GM21825 (cell line): ENCODE data around the gene CXXC5.
"Not testable (repeated sequence)": the region's sequence is repeated elsewhere in the genome, so short reads cannot be mapped to it uniquely, and the experiment has no call there.

Experiments
- ATAC-seq: cut with Tn5 transposase; IDR thresholded peaks from one replicate; pipeline ENCODE4 v1.9.1; 2021; ENCODE audit warnings: mild to moderate bottlenecking, moderate library complexity; ENCODE audit not compliant: unreplicated experiment

CXXC5 gene

GRCh38 chr5:139708877-139709581, 60.9 kb downstream of the CXXC5 start:
- ATAC-seq, result no peak

DNA sequence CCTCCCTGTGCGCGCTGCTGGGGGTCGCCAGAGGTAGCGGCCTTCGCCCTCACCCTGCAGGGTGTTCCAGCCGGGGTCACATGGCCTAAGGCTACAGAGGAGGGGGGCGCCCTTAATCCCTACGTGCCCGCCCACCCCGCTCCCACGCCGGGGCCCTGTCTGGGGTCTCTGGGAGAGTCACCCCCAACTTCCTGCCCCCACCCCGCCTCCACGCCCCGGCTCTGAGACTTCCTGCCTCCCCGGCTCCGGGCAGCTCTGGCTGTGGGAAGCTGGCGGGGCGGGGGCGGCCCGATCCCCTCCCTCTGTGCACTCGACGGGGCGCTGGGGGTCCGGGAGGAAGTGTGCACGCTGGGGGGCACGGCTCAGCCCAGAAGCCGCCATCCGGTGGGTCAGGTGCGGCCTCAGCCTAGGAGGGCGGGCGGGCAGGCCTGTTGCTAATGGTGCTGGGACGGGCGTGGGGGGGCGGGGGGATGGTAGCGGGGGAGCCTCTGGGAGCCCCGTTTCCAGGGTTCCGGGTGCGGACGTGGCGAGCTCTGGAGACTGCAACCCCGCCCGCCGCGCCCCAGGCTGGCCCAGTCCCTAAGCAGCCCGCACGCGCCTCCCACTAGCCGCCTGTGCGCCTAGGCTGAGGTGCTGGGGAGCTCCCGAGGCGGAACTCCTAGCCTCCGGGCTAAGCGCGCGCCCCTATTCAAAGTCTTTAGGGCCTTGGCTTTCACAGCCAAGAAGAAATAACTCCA, 61.6 kb downstream of the CXXC5 start:
- no peak for ATAC-seq

- ATAC-seq, result no peak
Measured at GRCh38 chr5:139710319-139711066, 62.3 kb downstream of the CXXC5 start.

GRCh38 chr5:139711067-139711905, 63.1 kb downstream of the CXXC5 start:
- ATAC-seq, result no peak

DNA sequence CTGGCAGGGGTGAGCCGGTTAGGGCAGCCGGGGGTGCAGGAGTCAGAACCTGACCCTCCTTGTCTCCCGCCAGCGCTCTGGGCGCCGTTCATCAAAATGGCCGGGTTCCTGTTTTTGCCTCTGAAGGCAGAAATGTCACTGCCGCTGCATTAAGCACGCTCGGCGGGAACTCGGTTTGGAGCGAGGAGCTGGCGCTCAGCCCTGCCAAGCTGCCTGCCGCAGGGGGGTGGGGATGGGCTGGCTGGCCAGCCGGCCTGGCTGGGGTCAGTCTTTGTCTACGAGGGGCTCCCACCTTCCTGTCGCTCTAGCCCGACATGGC, 63.7 kb downstream of the CXXC5 start:
- no peak for ATAC-seq

GRCh38 chr5:139712412-139712811, 64.3 kb downstream of the CXXC5 start:
- ATAC-seq, result no peak

- ATAC-seq, result not testable (repeated sequence)
Measured at GRCh38 chr5:139713898-139714297, 65.7 kb downstream of the CXXC5 start.

- no peak for ATAC-seq
Measured at GRCh38 chr5:139717221-139717620, 69.1 kb downstream of the CXXC5 start.

DNA sequence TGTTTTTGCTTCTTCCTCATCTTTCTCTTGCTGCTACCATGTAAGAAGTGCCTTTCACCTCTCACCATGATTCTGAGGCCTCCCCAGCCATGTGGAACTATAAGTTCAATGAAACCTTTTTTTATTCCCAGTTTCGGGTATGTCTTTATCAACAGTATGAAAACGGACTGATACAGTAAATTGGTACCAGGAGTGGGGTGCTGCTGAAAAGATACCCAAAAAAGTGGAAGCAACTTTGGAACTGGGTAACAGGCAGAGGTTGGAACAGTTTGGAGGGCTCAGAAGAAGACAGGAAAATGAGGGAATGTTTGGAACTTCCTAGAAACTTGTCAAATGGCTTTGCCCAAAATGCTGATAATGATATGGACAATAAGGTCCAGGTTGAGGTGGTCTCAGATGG, 70.3 kb downstream of the CXXC5 start:
- ATAC-seq, result not testable (repeated sequence)

DNA sequence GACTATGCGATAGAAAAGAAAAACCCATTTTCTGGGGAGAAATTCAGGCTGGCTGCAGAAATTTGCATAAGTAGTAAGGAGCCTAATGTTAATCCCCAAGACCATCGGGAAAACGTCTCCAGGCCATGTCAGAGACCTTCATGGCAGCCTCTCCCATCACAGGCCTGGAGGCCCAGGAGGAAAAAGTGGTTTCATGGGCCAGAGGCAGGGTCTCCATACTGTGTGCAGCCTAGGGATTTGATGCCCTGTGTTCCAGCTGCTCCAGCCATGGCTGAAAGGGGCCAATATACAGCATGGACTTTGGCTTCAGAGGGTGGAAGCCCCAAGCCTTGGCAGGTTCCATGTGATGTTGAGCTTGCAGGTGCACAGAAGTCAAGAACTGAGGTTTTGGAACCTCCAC, 71.8 kb downstream of the CXXC5 start:
- ATAC-seq, result not testable (repeated sequence)

- no peak for ATAC-seq
Measured at GRCh38 chr5:139723986-139724587, 75.9 kb downstream of the CXXC5 start.

DNA sequence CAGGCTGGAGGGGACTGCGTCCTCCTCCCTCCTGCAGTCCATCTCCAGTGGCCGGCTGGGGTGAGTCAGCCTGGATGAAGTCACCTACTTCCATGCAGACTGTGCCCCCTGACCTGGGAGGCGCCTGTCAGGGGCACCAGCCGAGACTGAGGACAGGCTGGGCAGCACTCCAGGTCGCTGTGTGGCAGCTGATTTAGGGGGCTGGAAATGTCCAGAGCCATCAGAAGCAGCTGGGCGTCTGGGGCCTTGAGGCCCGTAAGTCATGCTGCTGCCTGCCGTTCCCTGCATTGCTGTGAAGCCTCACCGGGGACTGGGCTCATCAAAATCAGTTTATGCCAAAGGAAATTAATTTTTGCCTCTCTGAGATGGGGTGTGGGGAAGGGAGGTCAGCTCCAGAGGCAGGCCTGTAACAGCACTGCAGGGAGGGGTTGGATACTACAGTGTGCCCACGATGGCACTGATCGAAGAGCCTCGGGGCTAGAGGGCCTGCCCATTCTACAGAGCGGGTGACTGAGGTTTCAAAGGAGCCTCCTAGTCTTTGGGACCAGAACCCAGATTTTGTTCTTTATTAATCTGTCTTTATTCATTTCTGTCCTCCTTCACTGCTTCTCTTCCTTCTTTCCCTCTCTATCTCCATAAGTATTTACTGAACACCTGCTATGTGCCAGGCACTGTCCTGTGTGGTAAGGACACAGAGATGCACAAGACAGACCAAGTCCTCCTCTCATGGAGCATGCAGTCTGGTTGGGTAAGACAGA, 77.1 kb downstream of the CXXC5 start:
- ATAC-seq, result no peak

GRCh38 chr5:139726248-139726647, 78.1 kb downstream of the CXXC5 start:
- ATAC-seq, result no peak

DNA sequence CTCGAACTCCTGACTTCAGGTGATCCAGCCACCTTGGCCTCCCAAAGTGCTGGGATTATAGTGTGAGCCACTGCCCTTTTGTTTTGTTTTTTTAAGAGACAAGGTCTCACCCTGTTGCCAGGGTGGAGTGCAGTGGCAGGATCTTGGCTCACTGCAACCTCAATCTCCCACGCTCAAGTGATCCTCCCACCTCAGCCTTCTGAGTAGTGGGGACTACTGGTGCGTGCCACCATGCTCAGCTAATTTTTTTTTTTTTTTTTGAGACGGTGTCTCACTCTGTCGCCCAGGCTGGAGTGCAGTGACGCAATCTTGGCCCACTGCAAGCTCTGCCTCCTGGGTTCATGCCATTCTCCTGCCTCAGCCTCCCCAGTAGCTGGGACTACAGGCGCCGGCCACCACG, 79.5 kb downstream of the CXXC5 start:
- not testable (repeated sequence) for ATAC-seq

DNA sequence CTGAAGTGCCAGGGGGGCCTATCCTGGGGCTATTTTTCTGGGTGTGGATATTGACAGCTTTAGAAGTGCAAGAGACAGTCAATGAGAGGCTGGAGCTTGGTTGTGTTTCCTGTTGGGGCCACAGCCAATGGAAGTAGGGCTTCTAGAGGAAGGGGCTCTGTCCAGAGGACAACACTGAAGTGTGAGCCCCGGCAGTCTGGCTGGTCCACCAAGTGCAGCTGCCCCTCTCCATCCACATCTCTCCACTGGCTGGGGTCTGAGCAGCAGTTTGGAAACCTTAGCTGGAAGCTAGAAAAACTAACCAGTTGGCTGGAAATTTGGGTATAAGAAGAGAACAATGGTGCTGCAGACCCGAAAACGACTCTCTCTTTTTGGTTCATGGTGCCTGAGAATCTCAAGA, 83.1 kb downstream of the CXXC5 start:
- ATAC-seq, result no peak

- no peak for ATAC-seq
Measured at GRCh38 chr5:139732019-139732418, 83.9 kb downstream of the CXXC5 start.

- ATAC-seq, result no peak
Measured at GRCh38 chr5:139733010-139733688, 85.0 kb downstream of the CXXC5 start.
